Mesendoderm (in vitro differentiated cells): ENCODE measurements around the gene PELI2.

Experiments used
- DNase-seq: peaks from one replicate; pipeline ENCODE4 v3.0.0; 2013
- H2AK5ac ChIP-seq: 2 replicates; pipeline ENCODE4 v1.6.1; 2013; ENCODE audit warnings: low read length, inconsistent platforms
- H2BK120ac ChIP-seq: 2 replicates; pipeline ENCODE4 v1.6.1; 2013; ENCODE audit warnings: low read depth, mild to moderate bottlenecking, low read length, moderate library complexity, mixed read lengths
- H2BK15ac ChIP-seq: replicated peaks from 2 replicates; pipeline ENCODE4 v1.6.1; 2013; ENCODE audit warnings: low read depth, mild to moderate bottlenecking, moderate library complexity
- H2BK5ac ChIP-seq: 2 replicates; pipeline ENCODE4 v1.6.1; 2013; ENCODE audit warnings: low read length, inconsistent platforms
- H3K18ac ChIP-seq: 2 replicates; pipeline ENCODE4 v1.6.1; 2013; ENCODE audit warnings: mild to moderate bottlenecking, low read length, mixed read lengths
- H3K23ac ChIP-seq: one replicate; pipeline ENCODE4 v1.6.1; 2013; ENCODE audit warnings: low read length
- H3K27ac ChIP-seq: 2 replicates; pipeline ENCODE4 v1.5.1; 2013; ENCODE audit warnings: low read depth, mild to moderate bottlenecking, inconsistent platforms, low read length, moderate library complexity
- H3K27me3 ChIP-seq: 2 replicates; pipeline ENCODE4 v1.6.1; 2013; ENCODE audit warnings: low read length, control low read depth, mild to moderate bottlenecking, inconsistent platforms; ENCODE audit not compliant: insufficient read depth, poor library complexity
- H3K36me3 ChIP-seq: 2 replicates; pipeline ENCODE4 v1.6.1; 2013; ENCODE audit warnings: low read length, inconsistent platforms; ENCODE audit not compliant: control insufficient read depth, insufficient read depth
- H3K4ac ChIP-seq: one replicate; pipeline ENCODE4 v1.6.1; 2013; ENCODE audit warnings: low read depth, mild to moderate bottlenecking, low read length, moderate library complexity
- H3K4me1 ChIP-seq: 2 replicates; pipeline ENCODE4 v1.6.1; 2013; ENCODE audit warnings: low read depth, low read length, inconsistent platforms; ENCODE audit not compliant: control insufficient read depth
- H3K4me2 ChIP-seq: 2 replicates; pipeline ENCODE4 v1.6.1; 2013; ENCODE audit warnings: low read length
- H3K4me3 ChIP-seq: 2 replicates; pipeline ENCODE4 v1.5.1; 2013; ENCODE audit warnings: mild to moderate bottlenecking, low read length
- H3K56ac ChIP-seq: one replicate; pipeline ENCODE4 v1.6.1; 2013; ENCODE audit warnings: low read length
- H3K79me1 ChIP-seq: 2 replicates; pipeline ENCODE4 v1.6.1; 2013; ENCODE audit warnings: low read length, inconsistent platforms
- H3K79me2 ChIP-seq: 2 replicates; pipeline ENCODE4 v1.6.1; 2013; ENCODE audit warnings: mild to moderate bottlenecking, low read length; ENCODE audit not compliant: control insufficient read depth, insufficient read depth
- H3K9ac ChIP-seq: 2 replicates; pipeline ENCODE4 v1.6.1; 2013; ENCODE audit warnings: low read length, inconsistent platforms
- H4K5ac ChIP-seq: one replicate; pipeline ENCODE4 v1.6.1; 2013; ENCODE audit warnings: low read length
- H4K8ac ChIP-seq: one replicate; pipeline ENCODE4 v1.6.1; 2013; ENCODE audit warnings: low read depth, mild to moderate bottlenecking, control low read depth, low read length, moderate library complexity
- WGBS: extraction: QIAGEN DNeasy Blood & Tissue Kit; methylation state at CpG from one replicate; pipeline ENCODE4 v1.1.7; 2013; ENCODE audit warnings: low lambda C conversion rate, missing lambda C conversion rate; ENCODE audit not compliant: insufficient coverage; ENCODE audit errors: extremely low coverage; 5-methylcytosine and 5-hydroxymethylcytosine counted together

Gene PELI2

GRCh38 chr14:56180754-56181542, 62.7 kb downstream of the PELI2 start:
- H3K27me3 ChIP-seq = no peaks in the 10 kb centered on the region
- no peaks in the 10 kb centered on the region for H3K79me2 ChIP-seq
- H3K36me3 ChIP-seq = no peaks in the 10 kb centered on the region
- no peak overlapping the region for H3K4me2 ChIP-seq
- H3K4me3 ChIP-seq = no peak overlapping the region
- H2BK5ac ChIP-seq = no peak overlapping the region
- no peak overlapping the region for H2AK5ac ChIP-seq
- no peak overlapping the region for H3K23ac ChIP-seq
- H2BK15ac ChIP-seq = no peak overlapping the region
- DNase-seq = no peak
- H4K5ac ChIP-seq = no peak overlapping the region
- no peak overlapping the region for H3K9ac ChIP-seq
- no peak overlapping the region for H3K4ac ChIP-seq
- H3K4me1 ChIP-seq = peaks cover 6% of the 10 kb centered on the region
- peaks cover 2% of the 10 kb centered on the region for H3K79me1 ChIP-seq
- H2BK120ac ChIP-seq = no peak overlapping the region
- H3K27ac ChIP-seq = no peak overlapping the region
- H3K56ac ChIP-seq = no peak overlapping the region
- H4K8ac ChIP-seq = no peak overlapping the region
- WGBS = no CpG with 5 or more reads among the region's 4 CpGs
- no peak overlapping the region for H3K18ac ChIP-seq

- H3K23ac ChIP-seq = no peak overlapping the region
- WGBS = no CpG with 5 or more reads among the region's 2 CpGs
- no peak overlapping the region for H3K4me3 ChIP-seq
- no peak overlapping the region for H3K9ac ChIP-seq
- H2AK5ac ChIP-seq = no peak overlapping the region
- H3K4me1 ChIP-seq = peaks cover 6% of the 10 kb centered on the region
- no peaks in the 10 kb centered on the region for H3K27me3 ChIP-seq
- no peak overlapping the region for H4K5ac ChIP-seq
- H3K27ac ChIP-seq = no peak overlapping the region
- H3K56ac ChIP-seq = no peak overlapping the region
- no peak for DNase-seq
- no peaks in the 10 kb centered on the region for H3K79me1 ChIP-seq
- no peak overlapping the region for H2BK15ac ChIP-seq
- H3K4me2 ChIP-seq = no peak overlapping the region
- no peak overlapping the region for H2BK5ac ChIP-seq
- H3K18ac ChIP-seq = no peak overlapping the region
- H3K36me3 ChIP-seq = no peaks in the 10 kb centered on the region
- H3K79me2 ChIP-seq = no peaks in the 10 kb centered on the region
- H4K8ac ChIP-seq = no peak overlapping the region
- H3K4ac ChIP-seq = no peak overlapping the region
- H2BK120ac ChIP-seq = no peak overlapping the region
Observed at GRCh38 chr14:56181681-56182085, 63.5 kb downstream of the PELI2 start.

GRCh38 chr14:56182410-56182809, 64.2 kb downstream of the PELI2 start:
- H3K79me2 ChIP-seq = no peaks in the 10 kb centered on the region
- no peak overlapping the region for H4K5ac ChIP-seq
- no peak overlapping the region for H3K4me3 ChIP-seq
- no peak overlapping the region for H3K56ac ChIP-seq
- H2BK120ac ChIP-seq = no peak overlapping the region
- peaks cover 6% of the 10 kb centered on the region for H3K4me1 ChIP-seq
- WGBS = no CpG with 5 or more reads among the region's 4 CpGs
- no peak overlapping the region for H3K23ac ChIP-seq
- H2BK5ac ChIP-seq = no peak overlapping the region
- no peaks in the 10 kb centered on the region for H3K36me3 ChIP-seq
- H3K79me1 ChIP-seq = no peaks in the 10 kb centered on the region
- H2BK15ac ChIP-seq = no peak overlapping the region
- no peak overlapping the region for H3K4ac ChIP-seq
- no peak overlapping the region for H4K8ac ChIP-seq
- no peak overlapping the region for H3K27ac ChIP-seq
- H3K18ac ChIP-seq = no peak overlapping the region
- no peaks in the 10 kb centered on the region for H3K27me3 ChIP-seq
- H3K4me2 ChIP-seq = no peak overlapping the region
- no peak overlapping the region for H2AK5ac ChIP-seq
- H3K9ac ChIP-seq = no peak overlapping the region
- DNase-seq = no peak

GRCh38 chr14:56183631-56184157, 65.5 kb downstream of the PELI2 start:
- H3K4me1 ChIP-seq = peaks cover 3% of the 10 kb centered on the region
- no peak for DNase-seq
- H2BK120ac ChIP-seq = no peak overlapping the region
- H4K8ac ChIP-seq = no peak overlapping the region
- H3K4ac ChIP-seq = no peak overlapping the region
- H3K23ac ChIP-seq = no peak overlapping the region
- WGBS = no CpG with 5 or more reads among the region's 2 CpGs
- H3K56ac ChIP-seq = no peak overlapping the region
- no peak overlapping the region for H3K27ac ChIP-seq
- H2BK5ac ChIP-seq = no peak overlapping the region
- no peak overlapping the region for H3K4me3 ChIP-seq
- no peaks in the 10 kb centered on the region for H3K27me3 ChIP-seq
- H3K79me1 ChIP-seq = no peaks in the 10 kb centered on the region
- no peak overlapping the region for H2BK15ac ChIP-seq
- no peak overlapping the region for H3K18ac ChIP-seq
- H3K79me2 ChIP-seq = no peaks in the 10 kb centered on the region
- no peaks in the 10 kb centered on the region for H3K36me3 ChIP-seq
- H4K5ac ChIP-seq = no peak overlapping the region
- H3K4me2 ChIP-seq = no peak overlapping the region
- no peak overlapping the region for H2AK5ac ChIP-seq
- no peak overlapping the region for H3K9ac ChIP-seq

- no peak overlapping the region for H3K27ac ChIP-seq
- H3K4me3 ChIP-seq = no peak overlapping the region
- no peak overlapping the region for H3K9ac ChIP-seq
- H3K4me2 ChIP-seq = no peak overlapping the region
- no peak for DNase-seq
- no peaks in the 10 kb centered on the region for H3K79me1 ChIP-seq
- H3K56ac ChIP-seq = no peak overlapping the region
- H2BK5ac ChIP-seq = no peak overlapping the region
- H3K36me3 ChIP-seq = no peaks in the 10 kb centered on the region
- no peaks in the 10 kb centered on the region for H3K79me2 ChIP-seq
- no peak overlapping the region for H2AK5ac ChIP-seq
- no peaks in the 10 kb centered on the region for H3K27me3 ChIP-seq
- H3K4ac ChIP-seq = no peak overlapping the region
- no peak overlapping the region for H3K18ac ChIP-seq
- H4K8ac ChIP-seq = no peak overlapping the region
- H2BK120ac ChIP-seq = no peak overlapping the region
- H3K4me1 ChIP-seq = no peaks in the 10 kb centered on the region
- no peak overlapping the region for H2BK15ac ChIP-seq
- H3K23ac ChIP-seq = no peak overlapping the region
- no peak overlapping the region for H4K5ac ChIP-seq
Observed at GRCh38 chr14:56185992-56186391, 67.8 kb downstream of the PELI2 start.

- Histone ChIP-seq H3K56ac (no peak overlapping the region), H4K8ac (no peak overlapping the region), H3K23ac (no peak overlapping the region), H3K9ac (no peak overlapping the region), H3K4me3 (no peak overlapping the region), H3K27me3 (no peaks in the 10 kb centered on the region), H3K4ac (no peak overlapping the region), H3K27ac (no peak overlapping the region), H2BK5ac (no peak overlapping the region), H2BK120ac (no peak overlapping the region), H3K79me2 (no peaks in the 10 kb centered on the region), H2BK15ac (no peak overlapping the region), H3K18ac (no peak overlapping the region), H2AK5ac (no peak overlapping the region), H3K36me3 (no peaks in the 10 kb centered on the region), H3K79me1 (no peaks in the 10 kb centered on the region), H3K4me2 (no peak overlapping the region), H3K4me1 (no peaks in the 10 kb centered on the region), H4K5ac (no peak overlapping the region)
- no peak for DNase-seq
- no CpG with 5 or more reads among the region's 11 CpGs for WGBS
Observed at GRCh38 chr14:56187736-56188135, 69.5 kb downstream of the PELI2 start.
